ENCODE measurements around the gene SLC5A2. TPM values are rescaled to one million over a fixed set of nuclear protein-coding genes. Genes with fewer than 3 reads are reported as not detected.
"Not testable (repeated sequence)": the region's sequence is repeated elsewhere in the genome, so short reads cannot be mapped to it uniquely, and the experiment has no call there.

SLC5A2 gene
- total RNA-seq, 1 donor from 2014 or later: not detected

DNA sequence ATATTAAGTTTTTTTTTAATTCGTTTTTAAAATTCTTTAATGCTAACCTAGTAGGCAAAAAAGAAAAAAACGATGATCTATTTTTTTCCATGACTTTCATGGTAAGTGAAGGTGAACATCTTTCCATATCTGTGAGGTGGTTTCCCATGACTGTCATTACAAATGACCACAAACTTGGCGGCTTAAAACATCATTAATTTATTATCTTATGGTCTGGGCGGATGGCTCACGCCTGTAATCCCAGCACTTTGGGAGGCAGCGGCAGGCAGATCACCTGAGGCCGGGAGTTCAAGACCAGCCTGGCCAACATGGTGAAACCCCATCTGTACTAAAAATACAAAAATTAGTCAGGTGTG lies 55.3 kb downstream of the SLC5A2 start:
- ATAC-seq; DNase-seq; intact Hi-C loops (cut with micrococcal nuclease): not testable (repeated sequence)

DNA sequence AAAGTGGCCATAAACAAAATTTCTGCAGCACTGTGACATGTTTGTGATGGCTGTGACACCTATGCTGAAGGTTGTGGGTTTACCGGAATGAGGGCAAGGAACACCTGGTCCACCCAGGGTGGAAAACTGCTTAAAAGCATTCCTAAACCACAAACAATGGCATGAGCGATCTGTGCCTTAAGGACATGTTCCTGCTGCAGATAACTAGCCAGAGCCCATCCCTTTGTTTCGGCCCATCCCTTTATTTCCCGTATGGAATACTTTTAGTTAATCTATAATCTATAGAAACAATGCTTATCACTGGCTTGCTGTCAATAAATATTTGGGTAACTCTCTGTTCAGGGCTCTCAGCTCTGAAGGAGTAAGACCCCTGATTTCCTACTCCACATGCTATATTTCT lies 56.8 kb downstream of the SLC5A2 start:
- intact Hi-C loops (cut with micrococcal nuclease); ATAC-seq; DNase-seq: not testable (repeated sequence)

Other genes starting within 250 kb of the SLC5A2 start
- 7.1 TPM for gene ITGAM, start 223.1 kb upstream of the SLC5A2 start, total RNA-seq
- 3.2 TPM for gene ITGAX, start 127.9 kb upstream of the SLC5A2 start, total RNA-seq
- gene ITGAD, start 89.8 kb upstream of the SLC5A2 start, total RNA-seq: not detected
- 1,516 TPM for gene COX6A2, start 54.8 kb upstream of the SLC5A2 start, total RNA-seq
- 1.6 TPM for gene ZNF843, start 40.3 kb upstream of the SLC5A2 start, total RNA-seq
- gene ARMC5, start 23.6 kb upstream of the SLC5A2 start, total RNA-seq: 5.4 TPM
- gene TGFB1I1, start 11.0 kb upstream of the SLC5A2 start, total RNA-seq: 13.6 TPM
- 18.9 TPM for gene RUSF1, start 25.3 kb downstream of the SLC5A2 start, total RNA-seq
- not detected for gene AHSP, start 44.8 kb downstream of the SLC5A2 start, total RNA-seq